SK-N-SH treated with all-trans-retinoic acid at 6 μM for 48 hours (cell line): Measurements from ENCODE around the gene CRISPLD2.

ENCODE experiments used
- ESRRG ChIP-seq: fragments of 250-450 bp; sonication (Bioruptor Pico); IDR thresholded peaks from 2 replicates; pipeline ENCODE4 v1.6.1; 2021; ENCODE audit warnings: mild to moderate bottlenecking
- GLIS3 ChIP-seq: fragments of 250-450 bp; sonication (Bioruptor Pico); IDR thresholded peaks from 2 replicates; pipeline ENCODE4 v1.5.0; 2020; ENCODE audit warnings: mild to moderate bottlenecking, moderate library complexity
- TOX ChIP-seq: fragments of 250-450 bp; sonication (Bioruptor Pico); IDR thresholded peaks from 2 replicates; pipeline ENCODE4 v1.8.0; 2021; ENCODE audit warnings: mild to moderate bottlenecking, moderate library complexity, borderline replicate concordance
- ZFP3 ChIP-seq: fragments of 250-450 bp; sonication (Bioruptor Pico); IDR thresholded peaks from 2 replicates; pipeline ENCODE4 v1.5.0; 2020; ENCODE audit warnings: mild to moderate bottlenecking, moderate library complexity
- TF ChIP-seq, protein P1 (sequence below): fragments of 250-450 bp; sonication (Bioruptor Pico); IDR thresholded peaks from 2 replicates; pipeline ENCODE4 v1.8.0; 2021; ENCODE audit warnings: low read depth, mild to moderate bottlenecking, moderate library complexity, borderline replicate concordance

DNA sequence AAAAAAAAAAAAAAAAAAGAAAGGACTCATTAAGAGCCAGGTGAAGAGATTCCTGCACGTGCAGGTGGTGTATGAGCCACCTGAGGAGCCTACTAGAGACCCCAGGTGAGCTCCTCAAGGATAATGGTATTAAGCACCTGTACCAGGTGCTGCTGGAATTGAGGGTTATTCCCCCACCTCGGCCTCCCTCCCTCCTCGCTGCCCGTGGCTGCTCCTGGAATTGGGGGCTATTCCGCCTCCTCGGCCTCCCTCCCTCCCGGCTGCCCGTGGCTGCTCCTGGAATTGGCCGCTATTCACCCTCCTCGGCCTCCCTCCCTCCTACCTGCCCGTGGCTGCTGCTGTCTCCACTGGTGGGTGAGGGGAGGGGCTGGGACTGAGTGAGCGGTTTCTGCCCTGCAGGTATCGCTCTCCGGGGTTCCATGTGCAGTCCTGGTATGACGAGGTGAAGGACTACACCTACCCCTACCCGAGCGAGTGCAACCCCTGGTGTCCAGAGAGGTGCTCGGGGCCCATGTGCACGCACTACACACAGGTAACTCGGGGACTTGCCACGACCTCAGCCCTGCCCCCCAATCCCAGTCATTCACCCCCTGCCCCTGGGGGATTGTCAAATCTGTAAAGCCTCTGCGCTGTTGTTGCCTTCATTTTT is 29.3 kb downstream of the CRISPLD2 start:
- no peak for TF ChIP-seq GLIS3 (CRISPR knock-in tag)
- TF ChIP-seq ZFP3, result no peak
- TF ChIP-seq, protein P1, sequence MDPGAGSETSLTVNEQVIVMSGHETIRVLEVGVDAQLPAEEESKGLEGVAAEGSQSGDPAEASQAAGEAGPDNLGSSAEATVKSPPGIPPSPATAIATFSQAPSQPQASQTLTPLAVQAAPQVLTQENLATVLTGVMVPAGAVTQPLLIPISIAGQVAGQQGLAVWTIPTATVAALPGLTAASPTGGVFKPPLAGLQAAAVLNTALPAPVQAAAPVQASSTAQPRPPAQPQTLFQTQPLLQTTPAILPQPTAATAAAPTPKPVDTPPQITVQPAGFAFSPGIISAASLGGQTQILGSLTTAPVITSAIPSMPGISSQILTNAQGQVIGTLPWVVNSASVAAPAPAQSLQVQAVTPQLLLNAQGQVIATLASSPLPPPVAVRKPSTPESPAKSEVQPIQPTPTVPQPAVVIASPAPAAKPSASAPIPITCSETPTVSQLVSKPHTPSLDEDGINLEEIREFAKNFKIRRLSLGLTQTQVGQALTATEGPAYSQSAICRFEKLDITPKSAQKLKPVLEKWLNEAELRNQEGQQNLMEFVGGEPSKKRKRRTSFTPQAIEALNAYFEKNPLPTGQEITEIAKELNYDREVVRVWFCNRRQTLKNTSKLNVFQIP (CRISPR knock-in tag), result no peak
- TF ChIP-seq ESRRG, result no peak
- TF ChIP-seq TOX, result no peak
